GM21528 (cell line): ENCODE data around the gene BLACAT1.
"Not testable (repeated sequence)": the region's sequence is repeated elsewhere in the genome, so short reads cannot be mapped to it uniquely, and the experiment has no call there.

Experiments used
- ATAC-seq: cut with Tn5 transposase; IDR thresholded peaks from one replicate; pipeline ENCODE4 v1.9.1; 2021; ENCODE audit warnings: mild to moderate bottlenecking, moderate library complexity; ENCODE audit not compliant: unreplicated experiment, low FRiP score

The BLACAT1 gene

GRCh38 chr1:205442051-205442725 is 13.7 kb downstream of the BLACAT1 start:
- ATAC-seq, result no peak

GRCh38 chr1:205441716-205442050 is 14.2 kb downstream of the BLACAT1 start:
- no peak for ATAC-seq

- no peak for ATAC-seq
Measured at GRCh38 chr1:205441318-205441633, 14.6 kb downstream of the BLACAT1 start.

- no peak for ATAC-seq
Measured at GRCh38 chr1:205440476-205441317, 15.1 kb downstream of the BLACAT1 start.

- ATAC-seq, result no peak
Measured at GRCh38 chr1:205440121-205440475, 15.7 kb downstream of the BLACAT1 start.

GRCh38 chr1:205438213-205439158 is 17.4 kb downstream of the BLACAT1 start:
- no peak for ATAC-seq

GRCh38 chr1:205437570-205437969 is 18.3 kb downstream of the BLACAT1 start:
- no peak for ATAC-seq

GRCh38 chr1:205436776-205437410 is 19.0 kb downstream of the BLACAT1 start:
- ATAC-seq, result no peak

- ATAC-seq, result no peak
Measured at GRCh38 chr1:205435578-205436573, 20.0 kb downstream of the BLACAT1 start.

GRCh38 chr1:205434738-205435137 is 21.1 kb downstream of the BLACAT1 start:
- no peak for ATAC-seq

GRCh38 chr1:205432692-205433091 is 23.2 kb downstream of the BLACAT1 start:
- not testable (repeated sequence) for ATAC-seq

- no peak for ATAC-seq
Measured at GRCh38 chr1:205432116-205432515, 23.7 kb downstream of the BLACAT1 start.

GRCh38 chr1:205430696-205431305 is 25.0 kb downstream of the BLACAT1 start:
- ATAC-seq, result no peak

- ATAC-seq, result no peak
Measured at GRCh38 chr1:205429762-205430695, 25.8 kb downstream of the BLACAT1 start.

GRCh38 chr1:205424901-205425600 is 30.8 kb downstream of the BLACAT1 start:
- no peak for ATAC-seq

- ATAC-seq, result no peak
Measured at GRCh38 chr1:205423814-205424399, 31.9 kb downstream of the BLACAT1 start.
